ENCODE data around the gene HOXD4.

GRCh38 chr2:176137906-176138305 lies 13.4 kb upstream of the HOXD4 start:
- TF ChIP-seq CTCF (IDR thresholded peaks at IDR 0.05): no peak
- no peak for TF ChIP-seq POLR2A (IDR thresholded peaks at IDR 0.05)
